ENCODE measurements around the gene SOX5. TPM values are rescaled to one million over a fixed set of nuclear protein-coding genes. Genes with fewer than 3 reads are reported as not detected.

SOX5 gene
- polyA plus RNA-seq, 1 of the 3 experiments (the other 2 are of a cell fraction): 0.21 TPM

DNA sequence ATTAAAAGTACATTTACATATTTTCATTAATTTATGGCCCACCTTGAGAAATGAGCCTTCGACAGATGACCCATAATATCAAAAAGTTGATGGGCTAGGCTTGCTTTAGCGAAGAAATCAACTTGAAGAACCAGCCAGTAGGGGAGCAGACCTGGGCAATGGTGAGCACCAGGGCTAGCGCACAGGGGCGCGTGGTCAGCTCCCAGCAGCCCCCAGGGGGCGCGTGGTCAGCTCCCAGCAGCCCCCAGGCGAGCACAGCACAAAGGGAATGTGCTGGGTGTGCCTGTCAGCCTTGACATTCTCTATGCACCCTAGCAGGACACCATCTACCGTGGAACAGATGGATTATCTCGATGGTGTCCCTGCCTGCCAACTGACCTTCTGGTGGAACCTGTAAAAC lies 15.3 kb upstream of the SOX5 start:
- Histone ChIP-seq H3K9me3 (no peaks in the 10 kb centered on the region), H3K36me3 (replicated peaks in 1 of 2; ENCODE audit: control insufficient read depth in 1 of 2, insufficient read depth in 2 of 2, low read length in 1 of 2) (no peaks in the 10 kb centered on the region), H3K9ac (no peak overlapping the region), H3K4me2 (no peak overlapping the region), H3F3A (replicated peaks; ENCODE audit: insufficient read depth) (no peaks in the 10 kb centered on the region), H3K4me1 (ENCODE audit: control insufficient read depth in 1 of 2, insufficient read depth in 2 of 2, low read depth in 1 of 2, low read length in 1 of 2) (no peaks in the 10 kb centered on the region), H2AFZ (ENCODE audit: low read depth) (no peak overlapping the region), H3K9me2 (no peaks in the 10 kb centered on the region), H3K27me3 (ENCODE audit: insufficient read depth) (no peaks in the 10 kb centered on the region), H3K27ac (ENCODE audit: low read depth in 2 of 2, low read length in 1 of 2) (no peak overlapping the region), H3K79me2 (ENCODE audit: insufficient read depth) (no peaks in the 10 kb centered on the region), H4K20me1 (ENCODE audit: insufficient read depth) (no peaks in the 10 kb centered on the region), H3K4me3 (ENCODE audit: low read depth in 2 of 2, low read length in 1 of 2) (no peak overlapping the region)
- ChIA-PET CTCF (interaction anchor here (0.6 kb wide), 1 partner anchor 14 kb away, joined by 3 read pairs; no protein-coding TSS in a partner anchor), POLR2A (no interaction called here)
- WGBS (ENCODE audit: low lambda C conversion rate): 69% methylated on average over 8 of the region's 10 CpGs
- no peak for DNase-seq
- TF ChIP-seq ELF1 (IDR thresholded peaks at IDR 0.05) (no peak), YY1 (IDR thresholded peaks at IDR 0.05; ENCODE audit: low read depth) (no peak), GABPA (IDR thresholded peaks at IDR 0.05; ENCODE audit: low read depth) (no peak)
- TF ChIP-seq, protein P1, sequence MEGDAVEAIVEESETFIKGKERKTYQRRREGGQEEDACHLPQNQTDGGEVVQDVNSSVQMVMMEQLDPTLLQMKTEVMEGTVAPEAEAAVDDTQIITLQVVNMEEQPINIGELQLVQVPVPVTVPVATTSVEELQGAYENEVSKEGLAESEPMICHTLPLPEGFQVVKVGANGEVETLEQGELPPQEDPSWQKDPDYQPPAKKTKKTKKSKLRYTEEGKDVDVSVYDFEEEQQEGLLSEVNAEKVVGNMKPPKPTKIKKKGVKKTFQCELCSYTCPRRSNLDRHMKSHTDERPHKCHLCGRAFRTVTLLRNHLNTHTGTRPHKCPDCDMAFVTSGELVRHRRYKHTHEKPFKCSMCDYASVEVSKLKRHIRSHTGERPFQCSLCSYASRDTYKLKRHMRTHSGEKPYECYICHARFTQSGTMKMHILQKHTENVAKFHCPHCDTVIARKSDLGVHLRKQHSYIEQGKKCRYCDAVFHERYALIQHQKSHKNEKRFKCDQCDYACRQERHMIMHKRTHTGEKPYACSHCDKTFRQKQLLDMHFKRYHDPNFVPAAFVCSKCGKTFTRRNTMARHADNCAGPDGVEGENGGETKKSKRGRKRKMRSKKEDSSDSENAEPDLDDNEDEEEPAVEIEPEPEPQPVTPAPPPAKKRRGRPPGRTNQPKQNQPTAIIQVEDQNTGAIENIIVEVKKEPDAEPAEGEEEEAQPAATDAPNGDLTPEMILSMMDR (IDR thresholded peaks at IDR 0.05): no peak
- TF ChIP-seq, protein P2, sequence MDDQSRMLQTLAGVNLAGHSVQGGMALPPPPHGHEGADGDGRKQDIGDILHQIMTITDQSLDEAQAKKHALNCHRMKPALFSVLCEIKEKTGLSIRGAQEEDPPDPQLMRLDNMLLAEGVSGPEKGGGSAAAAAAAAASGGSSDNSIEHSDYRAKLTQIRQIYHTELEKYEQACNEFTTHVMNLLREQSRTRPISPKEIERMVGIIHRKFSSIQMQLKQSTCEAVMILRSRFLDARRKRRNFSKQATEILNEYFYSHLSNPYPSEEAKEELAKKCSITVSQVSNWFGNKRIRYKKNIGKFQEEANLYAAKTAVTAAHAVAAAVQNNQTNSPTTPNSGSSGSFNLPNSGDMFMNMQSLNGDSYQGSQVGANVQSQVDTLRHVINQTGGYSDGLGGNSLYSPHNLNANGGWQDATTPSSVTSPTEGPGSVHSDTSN (IDR thresholded peaks at IDR 0.05): no peak
- TF ChIP-seq, protein P3, sequence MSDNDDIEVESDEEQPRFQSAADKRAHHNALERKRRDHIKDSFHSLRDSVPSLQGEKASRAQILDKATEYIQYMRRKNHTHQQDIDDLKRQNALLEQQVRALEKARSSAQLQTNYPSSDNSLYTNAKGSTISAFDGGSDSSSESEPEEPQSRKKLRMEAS (IDR thresholded peaks at IDR 0.05; ENCODE audit: low read depth): no peak

DNA sequence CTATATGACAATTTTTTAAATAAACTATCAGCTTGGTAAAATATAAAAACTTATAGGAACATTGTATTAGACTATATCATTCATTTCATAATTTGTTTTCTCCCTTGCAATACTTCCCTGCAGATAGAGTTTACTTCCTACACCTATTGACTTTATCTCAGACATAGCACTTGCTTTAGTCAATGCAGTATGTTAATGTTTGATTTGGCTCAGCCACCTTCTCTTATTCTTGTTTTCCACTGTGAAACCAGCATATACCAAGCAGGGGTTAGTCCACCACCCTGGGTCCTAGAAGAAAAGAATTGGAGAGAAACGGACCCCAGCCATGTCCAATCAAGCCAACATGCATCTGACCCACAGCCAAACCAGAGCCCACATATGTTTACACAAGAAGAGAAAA lies 10.4 kb upstream of the SOX5 start:
- no peaks in the 10 kb centered on the region for H3K9me2 ChIP-seq
- ChIA-PET CTCF (interaction anchor here (0.8 kb wide), 1 partner anchor 13 kb away, joined by 4 read pairs; no protein-coding TSS in a partner anchor), POLR2A (no interaction called here)
- H3K36me3 ChIP-seq (replicated peaks in 1 of 2; ENCODE audit: control insufficient read depth in 1 of 2, insufficient read depth in 2 of 2, low read length in 1 of 2): no peaks in the 10 kb centered on the region
- H3K4me2 ChIP-seq: no peak overlapping the region
- H2AFZ ChIP-seq (ENCODE audit: low read depth): no peak overlapping the region
- 65% methylated on average over 1 of the region's 1 CpG for WGBS (ENCODE audit: low lambda C conversion rate)
- H3K4me3 ChIP-seq (ENCODE audit: low read depth in 2 of 2, low read length in 1 of 2): no peak overlapping the region
- no peak overlapping the region for H3K27ac ChIP-seq (ENCODE audit: low read depth in 2 of 2, low read length in 1 of 2)
- H3K27me3 ChIP-seq (ENCODE audit: insufficient read depth): no peaks in the 10 kb centered on the region
- H3K79me2 ChIP-seq (ENCODE audit: insufficient read depth): no peaks in the 10 kb centered on the region
- no peaks in the 10 kb centered on the region for H3F3A ChIP-seq (replicated peaks; ENCODE audit: insufficient read depth)
- no peak for DNase-seq
- no peak overlapping the region for H3K9ac ChIP-seq
- no peaks in the 10 kb centered on the region for H3K4me1 ChIP-seq (ENCODE audit: control insufficient read depth in 1 of 2, insufficient read depth in 2 of 2, low read depth in 1 of 2, low read length in 1 of 2)
- no peaks in the 10 kb centered on the region for H4K20me1 ChIP-seq (ENCODE audit: insufficient read depth)
- H3K9me3 ChIP-seq: no peaks in the 10 kb centered on the region
- no peak for TF ChIP-seq TAF1 (IDR thresholded peaks at IDR 0.05; ENCODE audit: borderline replicate concordance, low read depth, low read length)
- TF ChIP-seq NRF1 (IDR thresholded peaks at IDR 0.05; ENCODE audit: low read depth, low read length): no peak
- TF ChIP-seq YY1 (IDR thresholded peaks at IDR 0.05; ENCODE audit: low read depth): no peak
- no peak for TF ChIP-seq GABPA (IDR thresholded peaks at IDR 0.05; ENCODE audit: low read depth)
- TF ChIP-seq, protein P2 (IDR thresholded peaks at IDR 0.05): no peak
- TF ChIP-seq NFIC (IDR thresholded peaks at IDR 0.05; ENCODE audit: borderline replicate concordance): no peak
- TF ChIP-seq JUND (IDR thresholded peaks at IDR 0.05): no peak
- TF ChIP-seq, protein P4, sequence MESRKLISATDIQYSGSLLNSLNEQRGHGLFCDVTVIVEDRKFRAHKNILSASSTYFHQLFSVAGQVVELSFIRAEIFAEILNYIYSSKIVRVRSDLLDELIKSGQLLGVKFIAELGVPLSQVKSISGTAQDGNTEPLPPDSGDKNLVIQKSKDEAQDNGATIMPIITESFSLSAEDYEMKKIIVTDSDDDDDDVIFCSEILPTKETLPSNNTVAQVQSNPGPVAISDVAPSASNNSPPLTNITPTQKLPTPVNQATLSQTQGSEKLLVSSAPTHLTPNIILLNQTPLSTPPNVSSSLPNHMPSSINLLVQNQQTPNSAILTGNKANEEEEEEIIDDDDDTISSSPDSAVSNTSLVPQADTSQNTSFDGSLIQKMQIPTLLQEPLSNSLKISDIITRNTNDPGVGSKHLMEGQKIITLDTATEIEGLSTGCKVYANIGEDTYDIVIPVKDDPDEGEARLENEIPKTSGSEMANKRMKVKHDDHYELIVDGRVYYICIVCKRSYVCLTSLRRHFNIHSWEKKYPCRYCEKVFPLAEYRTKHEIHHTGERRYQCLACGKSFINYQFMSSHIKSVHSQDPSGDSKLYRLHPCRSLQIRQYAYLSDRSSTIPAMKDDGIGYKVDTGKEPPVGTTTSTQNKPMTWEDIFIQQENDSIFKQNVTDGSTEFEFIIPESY (IDR thresholded peaks at IDR 0.05; ENCODE audit: borderline replicate concordance, low read depth): no peak
- no peak for TF ChIP-seq RFX5 (IDR thresholded peaks at IDR 0.05; ENCODE audit: low read length)
- TF ChIP-seq, protein P3 (IDR thresholded peaks at IDR 0.05; ENCODE audit: low read depth): no peak
- no peak for TF ChIP-seq TCF12 (IDR thresholded peaks at IDR 0.05)
- TF ChIP-seq, protein P1 (IDR thresholded peaks at IDR 0.05): no peak
- TF ChIP-seq EZH2phosphoT487 (IDR thresholded peaks at IDR 0.05; ENCODE audit: borderline replicate concordance, low read depth): no peak
- TF ChIP-seq RCOR1 (IDR thresholded peaks at IDR 0.05; ENCODE audit: low read length): no peak
- TF ChIP-seq, protein P5, sequence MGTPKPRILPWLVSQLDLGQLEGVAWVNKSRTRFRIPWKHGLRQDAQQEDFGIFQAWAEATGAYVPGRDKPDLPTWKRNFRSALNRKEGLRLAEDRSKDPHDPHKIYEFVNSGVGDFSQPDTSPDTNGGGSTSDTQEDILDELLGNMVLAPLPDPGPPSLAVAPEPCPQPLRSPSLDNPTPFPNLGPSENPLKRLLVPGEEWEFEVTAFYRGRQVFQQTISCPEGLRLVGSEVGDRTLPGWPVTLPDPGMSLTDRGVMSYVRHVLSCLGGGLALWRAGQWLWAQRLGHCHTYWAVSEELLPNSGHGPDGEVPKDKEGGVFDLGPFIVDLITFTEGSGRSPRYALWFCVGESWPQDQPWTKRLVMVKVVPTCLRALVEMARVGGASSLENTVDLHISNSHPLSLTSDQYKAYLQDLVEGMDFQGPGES (IDR thresholded peaks at IDR 0.05; ENCODE audit: low read depth, low read length): no peak

Data from SK-N-SH (cell line).